Left kidney (tissue), 2 donors: ENCODE results near the gene ADAM19. TPM values are rescaled to one million over a fixed set of nuclear protein-coding genes. Genes with fewer than 3 reads are reported as not detected.
A peak's percentile ranks its signal among the peaks of the same experiment; 100 is the strongest.
"Not testable (repeated sequence)": the region's sequence is repeated elsewhere in the genome, so short reads cannot be mapped to it uniquely, and the experiment has no call there.

Experiments
- DNase-seq: peaks from one replicate; pipeline ENCODE4 v3.0.0-alpha.2; 2013
- polyA plus RNA-seq: library from polyadenylated mRNA; unstranded; fragments of 120-200 nt; gene quantifications from one replicate; pipeline ENCODE4 v1.2.1, GENCODE V29; 2013; ENCODE audit not compliant: insufficient read length

ADAM19 gene
- polyA plus RNA-seq, 1 donor = 8.8 TPM

DNA sequence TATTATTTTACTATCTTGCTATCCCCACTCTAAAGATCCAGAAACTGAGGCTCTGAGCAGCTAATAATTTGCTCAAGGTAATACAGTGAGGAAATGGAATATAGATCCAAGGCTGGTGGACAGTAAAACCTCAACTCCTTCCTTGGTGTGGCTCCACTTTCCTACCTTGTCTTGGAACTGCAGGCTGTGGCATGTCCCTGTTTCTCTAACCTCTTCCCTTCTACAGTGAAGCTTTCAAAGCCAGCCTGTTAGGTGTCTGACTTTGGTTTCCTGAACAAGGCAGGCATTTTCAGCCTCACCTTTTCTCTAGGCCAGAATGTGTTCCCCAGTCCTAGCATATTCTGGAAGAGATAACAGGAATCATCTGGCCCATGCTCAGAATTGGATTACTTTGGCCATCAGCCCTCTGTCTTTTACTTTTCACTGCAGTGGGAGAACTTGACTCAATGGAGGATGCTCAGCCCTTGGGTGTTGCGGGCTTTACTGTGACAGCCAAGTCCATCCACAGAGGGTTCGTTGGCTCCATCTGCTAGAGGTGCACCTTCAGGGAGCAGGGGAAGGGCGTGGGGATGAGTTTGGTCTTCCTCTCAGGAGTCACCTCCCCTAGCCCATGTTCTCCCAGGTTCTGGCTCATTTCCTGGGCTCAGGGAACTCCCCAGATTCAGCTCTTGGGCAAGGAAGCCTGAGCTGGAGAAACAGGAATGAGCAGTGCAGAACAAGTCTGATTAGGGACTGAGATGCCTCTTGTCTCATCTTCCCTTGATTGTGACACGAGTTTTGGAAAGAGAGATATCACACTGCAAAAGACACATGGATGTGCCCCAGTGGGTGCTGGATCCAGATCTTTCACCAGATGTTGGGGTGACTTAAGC is 114.4 kb downstream of the ADAM19 start:
- no peak for DNase-seq

DNA sequence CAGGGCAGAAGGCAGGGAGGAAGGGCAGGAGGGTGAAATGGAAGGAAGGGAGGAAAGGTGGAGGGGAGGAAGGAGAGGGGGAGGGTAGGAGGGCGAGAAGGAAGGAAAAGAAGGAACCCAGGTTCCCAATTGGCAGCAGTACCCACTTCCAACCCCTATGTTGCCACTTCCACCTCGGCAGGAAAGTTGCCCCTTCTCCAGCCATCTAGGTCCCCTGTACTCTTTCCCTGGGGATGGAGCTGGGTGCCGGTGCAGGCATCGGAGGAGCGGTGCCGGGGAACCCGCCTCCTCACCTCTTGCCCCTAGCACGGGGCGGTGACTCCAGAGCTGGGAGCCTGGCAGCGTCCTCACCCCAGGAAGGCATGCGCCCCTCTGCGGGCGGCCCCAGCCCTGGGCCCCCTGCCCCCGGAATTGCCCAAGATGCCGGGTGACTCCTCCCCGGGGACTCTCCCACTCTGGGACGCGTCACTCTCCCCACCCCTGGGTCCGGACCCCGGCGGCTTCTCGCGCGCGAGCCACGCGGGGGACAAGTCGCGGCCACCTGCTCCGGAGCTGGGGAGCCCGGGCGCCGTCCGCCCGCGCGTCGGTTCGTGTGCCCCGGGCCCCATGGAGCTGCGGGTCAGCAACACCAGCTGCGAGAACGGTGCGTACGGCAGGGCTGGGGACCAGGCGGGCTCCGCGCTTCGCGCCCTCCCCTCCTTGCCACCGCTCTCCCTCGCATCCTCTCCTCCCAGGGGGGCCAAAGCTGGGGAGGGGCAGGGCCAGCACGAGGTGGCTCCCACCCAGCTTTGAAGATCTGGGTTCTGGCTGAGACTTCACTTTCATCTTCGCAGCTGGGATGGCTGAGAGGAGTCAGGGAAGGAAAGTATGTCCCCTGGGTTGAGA is 115.6 kb downstream of the ADAM19 start, which contains the start of gene NIPAL4:
Gene NIPAL4 (plus strand): TSS at position 499 of the 885 bp plus-strand sequence. CDS start 108 bp downstream, at position 607.
- DNase-seq = peak; percentile 10

DNA sequence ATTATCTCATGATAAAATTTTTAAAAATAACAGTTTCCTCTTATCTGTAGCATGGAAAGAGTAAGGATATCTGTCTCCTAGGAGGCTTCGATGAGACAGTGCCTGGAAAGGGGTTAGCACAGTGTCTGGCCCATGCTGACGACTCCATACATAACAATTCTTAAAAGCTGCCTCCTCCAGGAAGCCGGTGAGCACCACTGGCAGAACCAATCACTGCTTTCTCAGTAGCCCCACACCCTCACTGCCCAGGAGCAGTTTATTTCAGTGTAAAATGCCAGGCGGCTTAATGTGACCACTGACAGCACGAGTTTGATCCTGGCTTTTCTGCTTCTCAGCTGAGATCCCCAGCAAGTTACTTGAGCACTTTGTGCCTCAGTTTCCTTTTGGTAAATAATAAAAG is 116.7 kb downstream of the ADAM19 start:
- no peak for DNase-seq

DNA sequence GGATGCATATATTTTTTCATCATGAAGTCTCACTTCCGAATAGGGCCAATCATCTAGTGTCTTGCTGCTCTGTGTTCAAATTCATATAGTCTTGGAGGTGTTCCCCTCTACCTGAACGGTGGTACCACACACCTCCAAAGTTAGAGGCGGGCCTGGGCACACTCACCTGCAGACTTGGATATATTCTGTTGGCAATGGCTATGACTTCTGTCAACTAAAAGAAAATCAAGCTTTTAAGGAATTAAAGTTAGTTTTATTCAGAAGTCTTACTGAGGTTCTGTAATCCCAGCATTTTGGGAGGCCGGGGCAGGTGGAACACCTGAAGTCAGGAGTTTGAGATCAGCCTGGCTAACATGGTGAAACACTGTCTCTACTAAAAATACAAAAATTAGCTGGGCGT is 118.2 kb downstream of the ADAM19 start:
- no peak for DNase-seq

DNA sequence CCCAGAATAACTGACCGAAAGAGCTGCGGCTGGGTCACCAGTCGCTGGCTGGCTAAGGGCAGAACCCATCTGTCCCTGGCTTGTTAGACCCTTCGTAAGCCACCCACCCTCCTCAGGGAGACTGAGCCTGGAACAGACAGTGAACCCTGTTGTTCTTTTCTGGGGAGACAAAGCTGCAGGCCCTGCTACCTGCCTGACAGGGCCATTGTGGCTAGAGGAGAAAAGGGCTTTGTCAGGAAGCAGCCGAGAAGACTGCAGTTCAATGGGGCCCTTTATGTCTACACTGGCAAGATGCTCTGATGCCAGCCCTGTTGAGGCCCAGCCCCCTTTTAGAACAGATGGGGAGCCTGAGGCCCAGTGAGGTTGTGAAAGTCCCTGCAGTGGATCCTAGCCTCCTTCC is 119.3 kb downstream of the ADAM19 start:
- DNase-seq = no peak

DNA sequence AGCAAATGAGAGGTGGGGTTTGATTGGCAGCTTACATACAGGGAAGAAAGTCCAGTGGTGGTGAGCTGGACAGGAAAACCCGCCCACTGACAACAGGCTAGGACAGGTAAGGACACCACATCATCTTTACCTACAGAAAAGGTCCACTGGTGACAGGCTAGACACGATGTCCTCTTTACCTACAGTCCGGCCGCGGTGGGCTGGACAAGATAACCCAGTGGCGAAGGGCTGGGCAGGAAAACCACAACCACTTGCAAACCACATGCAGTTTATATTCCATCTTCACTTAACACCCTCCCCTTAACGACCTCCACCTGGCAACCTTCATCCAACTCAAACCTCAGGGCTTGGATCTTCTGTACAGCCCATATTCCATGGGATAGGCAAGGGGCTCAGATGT is 120.5 kb downstream of the ADAM19 start:
- DNase-seq = no peak

DNA sequence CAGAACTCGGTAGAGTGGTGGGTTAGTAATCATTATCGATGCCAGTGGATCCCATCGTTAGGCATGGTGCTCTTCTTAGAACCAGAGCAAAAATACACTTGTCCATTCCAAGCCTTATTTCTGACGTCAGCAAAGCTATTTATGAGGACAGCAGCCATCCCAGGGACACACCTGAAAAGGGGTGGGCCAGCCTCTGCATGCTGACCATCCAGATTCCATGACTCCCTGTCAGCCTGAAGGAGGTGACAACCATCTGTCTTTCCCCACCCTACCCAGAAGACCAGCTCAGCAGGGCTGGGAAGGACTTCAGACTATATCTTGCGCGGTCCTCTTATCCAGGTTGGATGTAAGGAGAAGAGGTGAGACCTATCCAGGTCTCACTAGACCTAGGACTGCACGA is 121.3 kb downstream of the ADAM19 start:
- DNase-seq = no peak

DNA sequence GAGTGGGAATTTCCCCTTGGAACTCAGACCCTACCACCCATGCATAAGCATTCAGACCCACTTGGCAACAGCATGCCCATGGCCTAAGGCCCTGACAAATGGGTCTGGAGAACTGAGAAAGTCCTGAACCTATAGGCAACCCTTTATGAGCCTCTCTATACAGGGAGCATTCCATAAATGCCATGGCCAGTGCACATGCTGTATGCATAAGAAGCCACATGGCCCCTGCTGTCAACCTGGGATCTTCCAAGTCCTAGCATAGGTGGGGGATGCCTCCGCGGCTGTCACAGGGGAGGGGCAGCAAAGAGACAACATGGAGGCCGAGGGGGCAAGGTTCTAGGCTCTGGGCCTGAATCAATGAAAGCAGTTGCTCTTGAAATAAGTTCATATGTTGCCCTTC is 123.8 kb downstream of the ADAM19 start:
- no peak for DNase-seq

DNA sequence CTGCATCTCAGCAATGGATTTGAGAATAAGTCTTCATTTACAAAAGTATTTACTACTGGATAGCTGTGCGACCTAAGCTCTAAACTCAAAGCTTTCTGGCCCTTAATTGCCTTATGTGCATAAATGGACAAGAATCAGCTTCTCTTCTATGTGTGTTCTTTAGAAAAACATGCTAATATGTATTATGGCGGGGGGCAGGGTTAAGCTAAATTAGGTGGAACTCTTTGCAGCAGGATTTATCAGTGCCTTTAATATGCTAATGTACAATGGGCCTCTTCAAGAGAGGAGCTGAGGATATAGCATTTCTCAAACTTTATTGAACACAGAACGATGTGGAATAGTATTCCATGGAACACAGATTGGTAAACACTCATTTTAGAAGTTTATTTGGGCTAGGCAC is 125.6 kb downstream of the ADAM19 start:
- DNase-seq = no peak

DNA sequence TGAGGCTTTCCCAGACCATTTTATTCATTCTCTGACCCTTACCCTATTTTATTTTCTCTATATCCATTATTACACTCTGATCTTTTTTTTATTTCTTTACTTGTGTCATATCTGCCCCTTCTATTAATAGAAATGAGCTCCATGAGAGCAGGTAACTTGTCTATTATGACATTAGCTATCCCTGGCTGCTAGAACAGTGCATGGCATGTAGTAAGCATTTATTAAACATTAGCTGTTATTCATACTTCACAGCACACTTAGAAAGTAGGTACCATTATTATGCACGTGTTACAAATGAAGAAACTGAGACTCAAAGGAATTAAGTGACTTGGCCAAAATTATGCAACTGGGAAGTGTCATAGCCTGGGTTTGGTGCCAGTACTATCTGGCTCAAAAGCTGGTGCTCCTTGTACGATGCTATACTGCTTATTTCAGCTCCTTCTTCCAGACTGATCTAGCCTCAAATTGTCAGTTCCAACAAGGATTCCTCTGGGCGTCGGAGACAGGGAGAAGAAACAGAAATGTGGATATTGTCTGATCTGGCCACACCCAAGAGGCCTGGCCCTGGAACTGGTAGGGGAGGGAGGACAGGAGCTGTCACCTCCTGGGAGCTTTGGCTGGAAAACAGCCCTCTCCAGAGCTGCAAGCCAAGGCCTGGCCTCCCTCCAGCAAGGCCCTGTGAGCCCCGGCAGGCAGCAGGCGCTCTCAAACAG is 126.4 kb downstream of the ADAM19 start:
- DNase-seq = no peak

DNA sequence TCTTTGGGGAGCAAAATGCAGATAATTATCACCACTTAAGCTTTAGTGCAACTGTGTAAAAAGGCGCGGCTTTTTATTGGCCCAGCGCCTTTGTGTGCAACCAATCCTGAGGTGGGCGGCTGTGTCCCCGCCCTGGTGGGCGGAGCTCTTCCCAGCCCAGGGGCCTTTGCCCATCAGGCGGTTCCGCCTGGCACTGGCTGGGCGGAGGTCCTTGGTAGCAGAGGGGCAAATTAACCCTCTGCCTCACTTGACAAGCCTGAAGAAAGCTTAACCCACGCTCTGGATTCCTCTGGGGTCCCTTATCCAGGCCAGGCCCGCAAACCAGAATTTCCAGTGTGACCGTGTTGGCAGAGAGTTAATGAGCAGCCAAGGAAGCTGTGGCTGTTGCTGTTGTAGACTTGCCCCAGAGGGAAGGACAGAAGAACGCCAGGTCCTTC is 128.4 kb downstream of the ADAM19 start:
- no peak for DNase-seq

DNA sequence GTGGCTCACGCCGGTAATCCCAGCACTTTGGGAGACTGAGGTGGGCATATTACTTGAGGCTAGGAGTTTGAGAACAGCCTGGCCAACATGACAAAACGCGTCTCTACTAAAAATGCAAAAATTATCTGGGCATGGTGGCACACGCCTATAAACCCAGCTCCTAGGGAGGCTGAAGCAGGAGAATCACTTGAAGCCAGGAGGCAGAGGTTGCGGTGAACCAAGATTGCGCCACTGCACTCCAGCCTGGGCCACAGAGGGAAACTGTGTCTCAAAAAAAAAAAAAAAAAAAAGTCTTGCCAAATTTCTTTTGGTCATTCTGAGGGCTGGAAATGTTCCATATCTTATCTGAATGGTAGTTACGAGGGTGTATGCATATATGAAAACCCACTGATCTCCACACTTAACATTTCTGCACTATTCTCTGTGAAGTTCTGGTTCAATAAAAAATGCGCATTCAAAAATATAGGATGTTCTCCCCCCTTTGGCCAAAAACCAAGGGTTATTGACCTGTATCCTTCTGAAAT is 129.1 kb downstream of the ADAM19 start:
- DNase-seq = no peak

DNA sequence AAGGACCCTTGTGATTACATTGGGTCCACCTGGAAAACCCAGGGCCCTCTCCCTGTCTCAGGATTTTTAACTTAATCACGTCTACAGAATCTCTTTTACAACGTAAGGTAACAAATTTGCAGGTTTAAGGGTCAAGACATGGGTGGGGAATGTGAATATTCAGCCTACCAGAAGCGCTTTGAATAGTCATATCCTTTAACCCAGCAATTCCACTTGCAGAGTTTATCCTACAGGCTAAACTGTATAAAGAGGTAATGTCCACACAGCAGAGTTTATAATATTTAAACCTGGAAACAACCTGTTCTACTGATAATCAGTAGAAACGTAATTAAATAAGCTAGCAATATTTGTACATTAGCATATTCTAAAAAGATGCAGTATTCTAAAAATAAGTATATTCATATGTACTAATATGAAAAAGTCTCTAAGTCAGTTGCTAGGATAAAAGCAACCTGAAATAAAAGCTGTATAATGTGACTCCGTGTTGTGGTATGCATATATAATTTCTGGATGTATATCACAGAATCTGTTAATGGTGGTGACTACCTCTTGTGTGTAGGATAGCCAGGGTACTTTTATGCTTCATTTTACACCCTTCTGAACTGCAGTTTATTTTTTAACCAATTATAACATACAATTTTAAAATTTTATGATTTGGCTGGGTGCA is 129.7 kb downstream of the ADAM19 start:
- DNase-seq = no peak

DNA sequence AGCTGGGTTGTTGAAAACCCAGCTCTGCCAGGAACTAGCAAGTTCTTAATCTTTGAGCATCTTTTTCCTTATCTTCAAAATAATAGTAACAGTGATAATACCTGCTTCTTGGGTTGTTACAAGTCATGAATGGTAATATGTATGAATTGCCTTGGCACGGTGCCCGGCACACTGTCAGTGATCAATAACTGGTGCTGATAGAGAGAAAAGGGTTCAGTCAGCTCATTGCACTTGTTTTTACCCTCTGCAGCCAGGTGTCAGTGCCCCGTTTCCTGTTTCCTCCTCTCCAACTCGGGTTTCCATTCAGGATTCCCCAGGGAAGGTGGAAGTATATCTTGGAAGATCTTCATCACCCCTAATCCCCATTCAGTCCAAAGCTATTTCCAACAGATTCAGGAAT is 131.4 kb downstream of the ADAM19 start:
- no peak for DNase-seq

DNA sequence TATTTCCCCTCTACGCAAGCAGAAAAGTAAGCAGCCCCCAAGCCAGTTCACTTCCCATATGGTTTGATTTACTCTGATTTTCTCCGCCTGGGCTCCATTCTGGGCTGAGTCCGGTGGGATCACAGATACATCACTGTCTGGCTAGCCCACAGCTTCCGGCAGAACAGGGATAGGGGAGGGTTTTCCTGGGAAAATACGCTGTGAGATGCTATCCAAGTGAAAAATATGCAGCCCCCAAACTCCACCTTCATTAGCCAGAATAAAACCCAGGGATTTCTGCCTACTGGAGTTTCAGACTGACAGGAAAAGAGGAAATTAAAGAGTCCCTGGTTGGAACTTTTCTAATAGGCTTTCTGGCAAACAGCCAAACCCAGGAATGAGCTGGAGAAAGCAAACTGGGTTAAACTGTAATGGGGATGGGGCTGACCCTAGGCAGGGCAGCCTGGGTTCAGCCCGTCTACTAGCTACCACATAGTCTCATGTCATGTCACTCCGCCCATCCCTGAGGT is 132.5 kb downstream of the ADAM19 start:
- DNase-seq = peak; percentile 32

DNA sequence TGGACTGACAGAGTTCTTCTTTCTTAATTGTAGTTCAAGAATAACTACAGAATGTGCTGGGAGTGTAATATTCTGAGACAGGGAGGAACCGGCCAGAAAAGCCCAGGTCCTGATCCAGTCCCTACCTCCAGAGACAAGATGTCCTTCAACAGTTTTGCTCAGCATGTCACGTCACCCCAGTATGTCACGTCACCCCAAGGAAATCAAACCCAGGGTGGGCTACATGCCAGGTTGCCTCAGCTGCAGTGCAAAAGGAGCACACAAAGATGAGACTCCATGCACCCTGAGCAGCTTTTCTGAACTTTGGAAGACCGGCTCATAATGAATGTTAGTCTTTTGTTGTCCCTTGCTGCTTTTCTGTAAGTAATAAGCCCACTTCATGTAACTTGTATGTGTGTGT is 141.5 kb downstream of the ADAM19 start:
- DNase-seq = no peak

DNA sequence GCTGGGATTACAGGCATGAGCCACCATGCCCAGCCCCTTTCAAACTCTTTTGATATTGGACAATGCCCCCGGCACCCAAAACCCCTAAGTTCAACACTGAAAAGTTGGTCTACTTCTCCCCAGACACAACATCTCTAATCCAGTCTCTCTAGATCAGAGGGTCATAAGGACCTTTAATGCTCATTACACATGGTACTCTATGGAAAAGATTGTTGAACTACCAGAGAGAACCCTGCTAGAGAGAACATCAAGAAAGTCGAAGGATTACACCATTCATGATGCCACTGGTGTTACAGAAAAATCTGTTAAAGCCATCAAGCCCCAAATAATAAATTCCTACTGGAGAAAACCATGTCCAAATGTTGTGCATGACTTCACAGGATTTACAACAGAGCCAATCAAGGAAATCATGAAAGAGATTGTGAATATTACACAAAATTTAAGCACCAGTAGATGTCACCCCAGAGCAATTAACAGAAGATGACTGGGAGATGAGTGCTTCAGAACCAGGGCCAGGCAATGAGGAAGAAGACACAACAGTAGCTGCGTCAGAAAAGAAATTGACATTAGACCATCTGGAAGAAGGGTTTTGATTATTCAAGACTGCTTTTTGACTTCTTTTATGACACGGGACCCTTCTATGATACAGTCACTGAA is 143.9 kb downstream of the ADAM19 start:
- peak; percentile 50 for DNase-seq

DNA sequence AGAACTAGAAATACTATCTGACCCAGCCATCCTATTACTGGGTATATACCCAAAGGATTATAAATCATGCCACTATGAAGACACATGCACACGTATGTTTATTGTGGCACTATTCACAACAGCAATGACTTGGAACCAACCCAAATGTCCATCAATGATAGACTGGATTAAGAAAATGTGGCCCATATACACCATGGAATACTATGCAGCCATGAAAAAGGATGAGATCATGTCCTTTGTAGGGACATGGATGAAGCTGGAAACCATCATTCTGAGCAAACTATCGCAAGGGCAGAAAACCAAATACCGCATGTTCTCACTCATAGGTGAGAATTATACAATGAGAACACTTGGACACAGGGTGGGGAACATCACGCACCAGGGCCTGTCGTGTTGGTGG is 145.7 kb downstream of the ADAM19 start:
- DNase-seq = not testable (repeated sequence)
